Lower lobe of right lung (tissue), 2 donors: Measurements from ENCODE around the gene SP1. TPM values are rescaled to one million over a fixed set of nuclear protein-coding genes. Genes with fewer than 3 reads are reported as not detected.
"Not testable (repeated sequence)": the region's sequence is repeated elsewhere in the genome, so short reads cannot be mapped to it uniquely, and the experiment has no call there.

Experiments
- ATAC-seq, 2 donors: fragments of 200-7000 bp; cut with Tn5 transposase; one replicate each; pipeline ENCODE4 v1.9.1; 2020 to 2022; ENCODE audit warnings: mild to moderate bottlenecking in 2 of 2, moderate library complexity in 2 of 2
- DNase-seq: peaks from one replicate; pipeline ENCODE4 v3.0.0-alpha.2; 2020
- H3K27ac ChIP-seq: fragments of 200-600 bp; one replicate; pipeline ENCODE4 v1.8.0; 2022
- H3K27me3 ChIP-seq: fragments of 200-600 bp; one replicate; pipeline ENCODE4 v1.8.0; 2022; ENCODE audit warnings: low read depth
- H3K36me3 ChIP-seq: fragments of 200-600 bp; one replicate; pipeline ENCODE4 v1.8.0; 2022; ENCODE audit warnings: mild to moderate bottlenecking
- H3K4me1 ChIP-seq: fragments of 200-600 bp; one replicate; pipeline ENCODE4 v1.8.0; 2022
- H3K4me3 ChIP-seq: fragments of 200-600 bp; one replicate; pipeline ENCODE4 v1.8.0; 2022; ENCODE audit warnings: mild to moderate bottlenecking
- H3K9me3 ChIP-seq: fragments of 200-600 bp; one replicate; pipeline ENCODE4 v1.8.0; 2022
- intact Hi-C: fragments of 100-400 bp; cut with DNase I; formaldehyde crosslinking; loops from one replicate; pipeline ENCODE4 v1.11.0; 2022
- total RNA-seq: library from RNA; stranded (reverse); fragmentation: NEBNext Ultra II Directional; extraction: Animal tissue kit (Norgen Biotek cat#: 25700); gene quantifications from one replicate; pipeline ENCODE4 v1.2.1, GENCODE V29; 2021
- TF ChIP-seq, protein P1 (sequence below): fragments of 200-600 bp; IDR thresholded peaks from one replicate; pipeline ENCODE4 v1.8.0; 2022; ENCODE audit warnings: antibody characterized with exemption, mild to moderate bottlenecking
- donor health status: DM: no; HTN: yes; CAD: no; lungs with severe emphysema.

SP1 gene
- total RNA-seq, 1 donor from 2014 or later: 91.1 TPM

DNA sequence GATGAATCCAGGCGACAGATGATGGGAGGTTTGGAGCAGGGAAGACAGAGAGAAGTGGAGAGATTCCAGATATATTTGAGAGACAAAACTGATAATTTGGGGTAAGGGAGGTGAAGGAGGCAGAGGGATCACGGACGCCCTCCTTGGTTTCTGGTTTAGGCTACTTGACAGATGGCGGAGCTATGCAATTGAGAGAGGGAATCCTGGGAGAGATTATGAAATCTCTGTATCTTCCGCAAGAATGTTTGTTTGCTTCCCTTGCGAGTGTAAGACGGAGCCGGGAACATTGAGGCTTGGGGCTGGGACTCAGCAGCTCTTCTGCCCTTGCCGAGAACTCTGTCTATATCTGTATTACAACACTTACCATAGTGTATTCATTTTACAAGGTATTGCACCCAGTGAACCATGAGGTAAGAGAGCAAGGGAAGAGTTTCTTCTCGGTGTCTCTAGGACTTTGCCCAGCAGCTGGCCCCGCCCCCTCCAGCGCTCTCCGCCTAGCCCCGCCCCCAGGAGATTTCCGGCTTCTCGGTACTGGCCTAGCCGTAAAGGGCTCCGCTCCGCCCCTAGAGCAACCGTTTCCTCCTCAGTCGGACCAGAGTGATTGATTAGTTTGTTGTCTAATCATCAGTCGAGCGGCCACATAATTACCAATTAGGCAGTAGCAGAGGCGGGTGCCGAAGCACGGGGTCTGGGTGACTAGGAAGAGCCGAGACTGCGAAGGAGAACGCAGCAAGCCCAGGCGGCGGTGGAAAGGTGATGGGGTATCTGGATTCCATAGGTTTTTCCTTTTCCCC, 61.3 kb downstream of the SP1 start, which contains the start of gene PRR13:
TSS of gene PRR13 (plus strand) at position 695 of the 794 bp plus-strand sequence. CDS start 981 bp downstream, outside the sequence.
- Histone ChIP-seq H3K9me3 (no peaks in the 10 kb centered on the region), H3K36me3 (peaks cover 32% of the 10 kb centered on the region), H3K27me3 (no peaks in the 10 kb centered on the region), H3K27ac (peak within 1 kb of the TSS; percentile 89), H3K4me1 (peaks cover 42% of the 10 kb centered on the region), H3K4me3 (peak within 1 kb of the TSS; percentile 87)
- intact Hi-C loops: no loop called here
- DNase-seq: peak; percentile 100
- TF ChIP-seq, protein P1, sequence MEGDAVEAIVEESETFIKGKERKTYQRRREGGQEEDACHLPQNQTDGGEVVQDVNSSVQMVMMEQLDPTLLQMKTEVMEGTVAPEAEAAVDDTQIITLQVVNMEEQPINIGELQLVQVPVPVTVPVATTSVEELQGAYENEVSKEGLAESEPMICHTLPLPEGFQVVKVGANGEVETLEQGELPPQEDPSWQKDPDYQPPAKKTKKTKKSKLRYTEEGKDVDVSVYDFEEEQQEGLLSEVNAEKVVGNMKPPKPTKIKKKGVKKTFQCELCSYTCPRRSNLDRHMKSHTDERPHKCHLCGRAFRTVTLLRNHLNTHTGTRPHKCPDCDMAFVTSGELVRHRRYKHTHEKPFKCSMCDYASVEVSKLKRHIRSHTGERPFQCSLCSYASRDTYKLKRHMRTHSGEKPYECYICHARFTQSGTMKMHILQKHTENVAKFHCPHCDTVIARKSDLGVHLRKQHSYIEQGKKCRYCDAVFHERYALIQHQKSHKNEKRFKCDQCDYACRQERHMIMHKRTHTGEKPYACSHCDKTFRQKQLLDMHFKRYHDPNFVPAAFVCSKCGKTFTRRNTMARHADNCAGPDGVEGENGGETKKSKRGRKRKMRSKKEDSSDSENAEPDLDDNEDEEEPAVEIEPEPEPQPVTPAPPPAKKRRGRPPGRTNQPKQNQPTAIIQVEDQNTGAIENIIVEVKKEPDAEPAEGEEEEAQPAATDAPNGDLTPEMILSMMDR: no peak
- peak; percentile 98 to 99 for ATAC-seq

DNA sequence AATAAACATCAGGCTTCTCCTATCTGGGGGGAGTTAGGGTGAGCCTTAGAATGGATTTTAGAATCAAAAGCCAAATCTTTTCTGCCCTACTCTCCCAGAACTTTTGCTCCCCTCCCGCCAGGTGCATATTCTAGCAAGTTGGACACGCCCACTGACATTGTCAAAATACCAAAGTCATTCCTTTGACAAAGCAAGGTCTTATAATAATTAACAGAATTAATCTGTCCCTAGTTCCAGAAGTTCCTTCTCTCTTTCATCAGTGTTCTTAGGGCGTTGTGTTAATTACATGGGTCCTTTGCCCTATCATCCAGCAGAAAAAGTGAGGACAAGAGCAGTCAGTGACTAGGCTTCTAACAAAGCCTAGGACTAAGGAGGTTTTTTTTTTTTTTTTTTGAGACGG, 64.0 kb downstream of the SP1 start:
- no peak overlapping the region for H3K27ac ChIP-seq
- ATAC-seq: no peak
- no peaks in the 10 kb centered on the region for H3K27me3 ChIP-seq
- peaks cover 42% of the 10 kb centered on the region for H3K4me1 ChIP-seq
- peaks cover 56% of the 10 kb centered on the region for H3K36me3 ChIP-seq
- no peaks in the 10 kb centered on the region for H3K9me3 ChIP-seq
- TF ChIP-seq, protein P1: no peak
- intact Hi-C loops: no loop called here
- H3K4me3 ChIP-seq: no peak overlapping the region
- no peak for DNase-seq

DNA sequence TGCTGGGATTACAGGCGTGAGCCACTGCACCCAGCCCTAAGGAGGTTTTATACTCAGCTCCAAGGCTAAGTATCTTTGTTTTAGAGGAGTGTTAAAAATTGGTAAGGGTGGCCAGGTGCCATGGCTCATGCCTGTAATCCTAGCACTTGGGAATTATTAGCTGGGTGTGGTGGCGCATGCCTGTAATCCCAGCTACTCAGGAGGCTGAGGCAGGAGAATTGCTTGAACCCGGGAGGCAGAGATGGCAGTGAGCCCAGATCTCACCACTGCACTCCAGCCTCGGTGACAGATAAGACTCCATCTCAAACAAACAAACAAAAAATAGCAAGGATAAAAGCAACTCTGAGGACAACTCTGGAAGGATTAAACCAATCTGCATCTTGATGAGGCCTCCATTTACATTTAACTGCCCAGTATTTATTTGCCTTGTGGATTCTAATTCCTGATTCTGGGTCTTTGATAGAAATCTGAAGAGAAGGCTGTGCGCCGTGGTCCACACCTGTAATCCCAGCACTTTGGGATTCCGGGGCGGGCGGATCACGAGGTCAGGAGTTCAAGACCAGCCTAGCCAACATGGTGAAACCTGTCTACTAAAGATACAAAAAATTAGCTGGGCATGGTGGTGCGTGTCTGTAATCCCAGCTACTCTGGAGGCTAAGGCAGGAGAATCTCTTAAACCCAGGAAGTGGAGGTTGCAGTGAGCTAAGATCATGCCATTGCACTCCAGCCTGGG, 64.8 kb downstream of the SP1 start:
- H3K27me3 ChIP-seq, intact Hi-C loops, H3K9me3 ChIP-seq, ATAC-seq, DNase-seq, H3K4me3 ChIP-seq, H3K27ac ChIP-seq: not testable (repeated sequence)
- H3K4me1 ChIP-seq: peaks cover 42% of the 10 kb centered on the region
- H3K36me3 ChIP-seq: peaks cover 56% of the 10 kb centered on the region

DNA sequence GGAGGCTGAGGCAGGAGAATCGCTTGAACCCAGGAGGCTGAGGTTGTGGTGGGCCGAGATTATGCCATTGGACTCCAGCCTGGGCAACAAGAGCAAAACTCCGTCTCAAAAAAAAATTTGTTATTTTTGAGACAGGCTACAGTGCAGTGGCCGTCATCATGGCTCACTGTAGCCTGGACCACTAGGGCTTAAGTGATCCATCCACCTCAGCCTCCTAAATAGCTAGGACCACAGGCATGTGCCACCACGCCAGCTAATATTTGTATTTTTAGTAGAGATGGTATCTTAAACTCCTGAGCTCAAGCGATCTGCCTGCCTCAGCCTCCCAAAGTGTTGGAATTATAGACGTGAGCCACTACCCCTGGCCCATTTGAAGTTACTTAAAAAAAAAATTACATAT, 71.0 kb downstream of the SP1 start:
- peaks cover 25% of the 10 kb centered on the region for H3K4me1 ChIP-seq
- ATAC-seq: no peak
- no peak overlapping the region for H3K4me3 ChIP-seq
- H3K36me3 ChIP-seq: peaks cover 53% of the 10 kb centered on the region
- intact Hi-C loops: no loop called here
- H3K9me3 ChIP-seq: no peaks in the 10 kb centered on the region
- TF ChIP-seq, protein P1: no peak
- no peak for DNase-seq
- H3K27ac ChIP-seq: no peak overlapping the region
- H3K27me3 ChIP-seq: no peaks in the 10 kb centered on the region

DNA sequence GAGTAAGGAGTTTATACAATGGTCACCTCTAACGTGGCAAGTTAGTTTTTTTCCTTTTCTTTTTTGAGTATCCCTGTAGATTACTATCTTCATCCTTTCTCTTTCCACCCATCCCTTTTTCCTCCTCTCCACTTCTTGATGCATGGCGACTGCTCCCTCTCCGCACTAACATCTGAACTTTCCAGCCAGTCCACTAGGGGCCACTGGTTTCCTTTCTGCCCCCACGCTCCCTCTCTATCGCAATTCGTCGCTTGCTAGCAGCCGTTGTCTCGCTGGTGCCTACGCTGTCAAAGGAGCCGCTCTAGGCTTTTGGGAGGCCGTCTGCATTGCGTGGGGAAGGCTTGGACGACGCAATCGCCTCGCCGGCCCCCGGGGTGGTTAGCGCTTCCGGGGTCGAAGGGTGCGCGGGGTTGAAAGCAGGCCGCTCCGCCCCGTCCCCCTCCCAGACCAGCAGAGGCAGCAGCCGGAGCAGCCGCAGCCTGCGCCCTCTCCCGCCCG, 71.7 kb downstream of the SP1 start, which contains the start of gene PCBP2:
TSS of gene PCBP2 (plus strand) at position 442 of the 498 bp plus-strand sequence. CDS start 2,699 bp downstream, outside the sequence.
- TF ChIP-seq, protein P1: peak; percentile 88
- peak; percentile 98 for DNase-seq
- Histone ChIP-seq H3K4me3 (peak within 1 kb of the TSS; percentile 75), H3K27me3 (no peaks in the 10 kb centered on the region), H3K27ac (peak within 1 kb of the TSS; percentile 94), H3K9me3 (no peaks in the 10 kb centered on the region), H3K4me1 (peaks cover 24% of the 10 kb centered on the region), H3K36me3 (peaks cover 53% of the 10 kb centered on the region)
- intact Hi-C loops: no loop called here
- peak; percentile 98 for ATAC-seq
